GM11168 (cell line): Measurements from ENCODE around the gene PCGF1.

Experiments
- in situ Hi-C: fragments of 300-500 bp; cut with MboI; formaldehyde crosslinking; loops from one replicate; pipeline ENCODE4 v1.12.0; 2022; ENCODE audit warnings: low sequenced_read_pairs; ENCODE audit not compliant: unreplicated experiment

The PCGF1 gene

GRCh38 chr2:74507145-74507925, at the start of gene PCGF1:
Gene PCGF1, minus strand, starts transcription at chr2:74507695. Its CDS starts 27 bp downstream, at chr2:74507668.
- in situ Hi-C loops: no loop called here

GRCh38 chr2:74556831-74557370, 49.4 kb upstream of the PCGF1 start:
- in situ Hi-C loops: no loop called here

GRCh38 chr2:74556159-74556558, 48.7 kb upstream of the PCGF1 start:
- in situ Hi-C loops: no loop called here

GRCh38 chr2:74555610-74556103, 48.2 kb upstream of the PCGF1 start:
- in situ Hi-C loops: no loop called here

- in situ Hi-C loops: no loop called here
Measured at GRCh38 chr2:74554820-74555531, 47.5 kb upstream of the PCGF1 start.

- in situ Hi-C loops: no loop called here
Measured at GRCh38 chr2:74553892-74554819, 46.7 kb upstream of the PCGF1 start, which contains the start of the genes DOK1 and LOXL3. Gene DOK1, plus strand, starts transcription at chr2:74554720. Its CDS starts 35 bp downstream, at chr2:74554755. Gene LOXL3, minus strand, starts transcription at chr2:74553942. Its CDS starts 1,308 bp downstream, at chr2:74552634.

- in situ Hi-C loops: no loop called here
Measured at GRCh38 chr2:74552914-74553811, 45.7 kb upstream of the PCGF1 start.

- in situ Hi-C loops: no loop called here
Measured at GRCh38 chr2:74551942-74552913, 44.7 kb upstream of the PCGF1 start.

- in situ Hi-C loops: no loop called here
Measured at GRCh38 chr2:74551530-74551929, 44.0 kb upstream of the PCGF1 start.

- in situ Hi-C loops: no loop called here
Measured at GRCh38 chr2:74550231-74550630, 42.7 kb upstream of the PCGF1 start.

GRCh38 chr2:74548900-74549826, 41.7 kb upstream of the PCGF1 start:
- in situ Hi-C loops: no loop called here

- in situ Hi-C loops: no loop called here
Measured at GRCh38 chr2:74548285-74548899, 40.9 kb upstream of the PCGF1 start.

GRCh38 chr2:74546004-74546403, 38.5 kb upstream of the PCGF1 start:
- in situ Hi-C loops: no loop called here

- in situ Hi-C loops: no loop called here
Measured at GRCh38 chr2:74544634-74545033, 37.1 kb upstream of the PCGF1 start.

GRCh38 chr2:74542978-74543377, 35.5 kb upstream of the PCGF1 start:
- in situ Hi-C loops: no loop called here

- in situ Hi-C loops: no loop called here
Measured at GRCh38 chr2:74540291-74540690, 32.8 kb upstream of the PCGF1 start.
